Measurements from ENCODE around the gene CBR1. TPM values are rescaled to one million over a fixed set of nuclear protein-coding genes. Genes with fewer than 3 reads are reported as not detected.

The CBR1 gene
- total and polyA plus RNA-seq, 9 of the 15 experiments (the other 6 are each of a cell fraction or from before 2014, with no cell fraction given): 2.5 to 33.8 (median 15.1) TPM

GRCh38 chr21:36028127-36029069 is 41.4 kb upstream of the CBR1 start (continued):
- TF ChIP-seq MYC (IDR thresholded peaks at IDR 0.05; ENCODE audit: low read depth, low read length): peak; percentile 73
- TF ChIP-seq MYC (CRISPR knock-in tag; IDR thresholded peaks at IDR 0.05; ENCODE audit: borderline replicate concordance, low read depth): no peak
- TF ChIP-seq KLF16 (IDR thresholded peaks at IDR 0.05): no peak
- TF ChIP-seq TFAP4 (CRISPR knock-in tag; IDR thresholded peaks at IDR 0.05; ENCODE audit: borderline replicate concordance): peak; percentile 25; the same call in 1 of the 2 replicates

GRCh38 chr21:36029309-36029708 is 40.5 kb upstream of the CBR1 start:
- H3K4me3 ChIP-seq: no peak overlapping the region
- H3K4me2 ChIP-seq (ENCODE audit: insufficient read depth, low read length): no peak overlapping the region
- FAIRE-seq: no peak
- CTCF ChIA-PET (ENCODE audit: low intra/inter-chr PET ratio): interaction anchor here (0.6 kb wide), 1 partner anchor 452 kb away, joined by 3 read pairs; no protein-coding TSS in a partner anchor
- no peak for DNase-seq (ENCODE audit: extremely low read depth in 1 of 4, low spot score in 3 of 4)
- H3K9me1 ChIP-seq (ENCODE audit: control insufficient read depth, insufficient read depth, low read length): no peaks in the 10 kb centered on the region
- WGBS (ENCODE audit: insufficient coverage, low coverage, missing lambda C conversion rate): 67% methylated on average over 8 of the region's 8 CpGs
- BruUV-seq (replicated peaks): no TSS peak
- H3K9ac ChIP-seq (ENCODE audit: insufficient read depth in 1 of 2, low read depth in 2 of 2, low read length in 2 of 2): no peak overlapping the region
- H3K27ac ChIP-seq (ENCODE audit: extremely low read depth, low read depth, low read length): no peak overlapping the region
- peaks cover 10 to 17% of the 10 kb centered on the region in 2 experiments; a peak in 4 of 5 replicates for H3K27me3 ChIP-seq (ENCODE audit: control insufficient read depth in 2 of 2, insufficient read depth in 2 of 2, low read length in 2 of 2)
- no peaks in the 10 kb centered on the region for H4K20me1 ChIP-seq (replicated peaks; ENCODE audit: control insufficient read depth, insufficient read depth, low read length)
- POLR2A ChIA-PET: interaction anchor here (0.6 to 1.3 kb wide), 3 partner anchors 18 to 594 kb away, joined by 3 read pairs; no protein-coding TSS in a partner anchor
- H3K9me3 ChIP-seq (replicated peaks; ENCODE audit: control insufficient read depth, insufficient read depth, low read depth, low read length): no peaks in the 10 kb centered on the region
- no peak overlapping the region for H2AFZ ChIP-seq (ENCODE audit: low read depth, low read length)
- no peaks in the 10 kb centered on the region for H3K79me2 ChIP-seq (ENCODE audit: control insufficient read depth, insufficient read depth, low read length)
- H3K36me3 ChIP-seq (ENCODE audit: control insufficient read depth, insufficient read depth, low read length): peaks cover 2% of the 10 kb centered on the region; the same call in 1 of the 3 replicates
- ATAC-seq: no peak
- peaks cover 9 to 12% of the 10 kb centered on the region in 2 experiments; a peak in 3 of 5 replicates for H3K4me1 ChIP-seq (replicated peaks in 1 of 2; ENCODE audit: control insufficient read depth in 2 of 2, insufficient read depth in 2 of 2, low read length in 2 of 2)
- in situ Hi-C loops (cut with MboI): loop anchor here (5.0 kb wide), 1 partner anchor 78 kb away; no protein-coding TSS in a partner anchor
- intact Hi-C loops (cut with micrococcal nuclease): loop anchor here (2.0 to 10.0 kb wide), 4 partner anchors 83 to 1337 kb away; no protein-coding TSS in a partner anchor
- TF ChIP-seq YBX1 (IDR thresholded peaks at IDR 0.05): no peak
- TF ChIP-seq CHD7 (IDR thresholded peaks at IDR 0.05; ENCODE audit: low read depth, low read length): no peak

All from K562 (cell line).